ENCODE data around the gene GRWD1.
A peak's percentile ranks its signal among the peaks of the same experiment; 100 is the strongest.
"Not testable (repeated sequence)": the region's sequence is repeated elsewhere in the genome, so short reads cannot be mapped to it uniquely, and the experiment has no call there.

GRWD1 gene

DNA sequence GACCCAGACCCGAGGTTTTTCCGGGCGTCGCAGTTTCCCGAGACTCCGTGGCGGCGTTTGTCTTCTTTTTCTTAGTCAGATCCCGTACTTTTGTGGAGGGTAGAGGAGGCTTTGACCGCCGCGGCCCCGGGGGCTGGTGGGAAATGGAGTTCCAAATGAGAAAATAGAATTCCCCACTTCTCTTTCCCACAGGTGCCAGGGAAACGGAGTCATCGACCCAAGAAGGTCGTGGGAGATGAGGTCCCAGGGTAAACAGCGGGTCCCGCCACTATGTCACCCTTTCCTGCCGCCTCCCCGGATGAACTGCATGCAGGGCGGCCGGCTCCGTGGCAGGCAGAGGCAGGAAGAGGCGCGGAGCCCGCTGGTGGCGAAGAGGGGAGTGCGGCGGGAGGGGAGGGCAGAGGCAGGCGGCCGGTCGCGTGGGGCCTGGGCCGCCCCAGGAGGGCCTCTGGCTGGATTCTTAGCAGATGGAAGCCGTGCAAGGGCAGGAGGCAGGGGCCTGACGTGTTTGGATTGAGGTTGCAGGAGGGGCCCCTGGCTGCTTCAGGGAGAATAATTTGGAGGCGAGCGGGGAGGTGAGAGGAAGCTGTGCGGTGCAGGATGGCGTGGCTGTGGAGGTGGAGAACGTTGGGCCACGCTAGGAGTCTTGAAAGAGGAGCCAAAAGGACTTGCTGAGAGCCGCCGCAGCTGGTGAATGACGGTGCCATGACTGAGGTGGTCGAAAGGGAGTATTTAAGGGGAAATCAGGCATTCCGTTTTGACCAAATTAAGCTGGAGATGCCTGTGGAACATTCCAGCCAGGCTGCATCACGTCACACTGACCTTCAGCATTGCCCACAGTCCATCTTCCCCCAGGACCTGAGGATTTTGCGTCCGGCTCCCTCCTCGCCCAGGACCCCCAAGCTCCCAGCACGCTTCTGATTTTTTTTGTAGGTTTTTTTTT lies 35.0 kb downstream of the GRWD1 start:
- DNase-seq: peak; percentile 54

DNA sequence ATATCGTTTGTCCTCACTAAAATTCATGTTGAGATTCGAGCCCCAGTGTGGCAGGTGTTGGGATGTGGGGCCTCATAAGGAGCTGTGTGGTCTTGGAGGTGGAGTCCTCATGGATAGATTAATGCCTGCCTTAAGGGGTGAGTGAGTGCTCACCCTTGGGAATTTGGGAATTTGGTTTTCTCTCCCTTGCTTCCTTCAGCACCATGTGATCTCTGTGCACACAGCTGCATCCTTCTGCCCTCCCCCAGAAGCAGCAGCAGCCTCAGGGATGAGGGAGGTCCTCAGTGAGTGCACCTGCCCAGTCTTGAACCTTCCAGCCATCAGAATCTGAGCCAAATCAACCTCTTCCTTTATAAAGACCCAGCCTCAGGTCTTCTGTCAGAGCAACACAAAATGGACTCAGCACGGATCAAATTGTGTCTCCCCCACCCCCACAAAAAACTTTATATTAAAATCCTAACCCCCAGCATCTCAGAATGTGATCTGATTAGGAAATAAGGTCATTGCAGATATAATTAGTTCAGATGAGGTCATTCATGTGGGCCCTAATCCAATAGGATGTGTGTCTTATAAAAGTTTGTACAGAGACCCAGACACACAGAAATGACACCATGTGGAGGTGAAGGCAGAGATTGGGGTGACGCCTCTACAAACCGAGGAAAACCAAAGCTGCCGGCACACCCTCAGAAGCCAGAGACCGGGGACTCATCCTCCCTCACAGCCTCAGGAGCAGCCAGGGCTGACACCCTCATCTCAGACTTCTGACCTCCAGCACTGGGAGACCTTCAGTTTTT lies 36.3 kb downstream of the GRWD1 start:
- DNase-seq: no peak

DNA sequence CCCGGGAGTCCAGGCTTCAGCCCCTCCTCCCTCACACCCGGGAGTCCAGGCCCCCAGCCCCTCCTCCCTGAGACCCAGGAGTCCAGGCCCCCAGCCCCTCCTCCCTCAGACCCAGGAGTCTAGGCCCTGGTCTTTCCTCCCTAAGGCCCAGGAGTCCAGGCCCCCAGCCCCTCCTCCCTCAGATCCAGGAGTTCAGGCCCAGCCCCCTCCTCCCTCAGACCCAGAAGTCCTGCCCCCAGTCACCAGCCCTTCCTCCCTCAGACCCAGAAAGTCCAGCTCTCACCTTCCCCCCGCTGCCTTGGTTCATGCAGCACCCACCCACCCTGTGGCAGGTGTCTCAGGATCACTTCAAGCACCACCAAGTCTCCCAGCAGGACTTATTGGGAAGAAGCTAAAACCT lies 37.5 kb downstream of the GRWD1 start:
- DNase-seq: no peak

DNA sequence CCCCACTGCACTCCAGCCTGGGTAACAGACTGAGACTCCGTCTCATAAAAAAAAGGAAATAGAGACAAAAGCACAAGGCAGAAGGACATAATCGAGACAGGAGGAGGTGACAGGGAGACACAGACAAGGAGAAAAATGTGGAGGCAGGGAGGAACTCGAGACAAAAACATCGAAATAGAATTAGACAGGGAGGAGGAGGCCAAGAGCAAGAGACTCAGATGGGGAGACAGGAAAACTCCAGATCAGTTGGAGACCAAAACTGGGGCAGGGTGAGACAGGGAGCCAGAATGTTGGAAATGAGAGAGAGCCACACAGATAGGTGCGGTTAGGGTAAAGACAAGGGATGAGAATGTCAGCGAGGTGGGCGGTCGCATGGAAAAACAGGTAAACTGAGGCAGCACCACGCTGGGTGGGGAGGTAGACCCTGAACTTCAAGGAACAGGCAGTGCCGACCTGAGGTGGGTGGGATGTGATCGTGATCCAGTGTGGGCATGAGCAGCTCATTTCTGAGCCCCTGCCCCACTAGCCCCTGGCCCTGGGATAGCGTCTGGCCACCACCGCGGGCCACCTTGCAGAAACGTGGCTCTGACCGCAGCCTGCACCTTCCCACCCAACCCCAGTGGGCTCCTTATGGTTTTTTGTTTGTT lies 38.6 kb downstream of the GRWD1 start:
- no peak for DNase-seq

DNA sequence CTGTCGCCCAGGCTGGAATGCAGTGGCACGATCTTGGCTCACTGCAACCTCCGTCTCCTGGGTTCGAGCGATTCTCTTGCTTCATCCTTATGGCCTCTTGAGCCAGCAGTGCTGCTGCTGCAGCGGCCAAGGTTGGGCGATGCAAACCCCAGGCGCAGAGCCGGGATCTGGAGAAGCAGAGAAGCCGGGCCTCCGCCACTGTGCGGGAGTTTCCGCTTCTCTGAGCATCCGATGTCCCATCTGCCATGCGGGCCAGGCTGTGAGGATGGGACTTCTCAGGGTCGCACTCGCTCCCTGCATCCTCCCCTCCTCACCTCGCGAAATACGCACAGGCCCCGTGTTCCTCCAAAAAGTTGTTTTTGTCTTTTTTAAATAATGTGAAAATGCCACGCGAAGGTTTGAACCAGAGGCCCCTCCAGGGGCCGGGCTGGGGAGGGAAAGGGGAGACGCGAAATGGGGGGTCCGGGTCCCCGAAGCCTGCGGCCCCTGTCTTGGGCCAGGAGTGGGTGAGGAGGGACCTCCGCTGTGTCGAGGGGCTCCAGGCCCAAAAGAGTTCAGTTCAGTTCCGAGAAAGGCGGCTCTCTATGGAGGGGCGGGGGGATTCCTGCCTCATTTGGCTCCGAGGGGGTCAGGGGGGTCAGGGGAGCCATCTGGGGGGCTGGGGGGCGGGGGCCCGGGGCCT lies 39.3 kb downstream of the GRWD1 start:
- DNase-seq: no peak

DNA sequence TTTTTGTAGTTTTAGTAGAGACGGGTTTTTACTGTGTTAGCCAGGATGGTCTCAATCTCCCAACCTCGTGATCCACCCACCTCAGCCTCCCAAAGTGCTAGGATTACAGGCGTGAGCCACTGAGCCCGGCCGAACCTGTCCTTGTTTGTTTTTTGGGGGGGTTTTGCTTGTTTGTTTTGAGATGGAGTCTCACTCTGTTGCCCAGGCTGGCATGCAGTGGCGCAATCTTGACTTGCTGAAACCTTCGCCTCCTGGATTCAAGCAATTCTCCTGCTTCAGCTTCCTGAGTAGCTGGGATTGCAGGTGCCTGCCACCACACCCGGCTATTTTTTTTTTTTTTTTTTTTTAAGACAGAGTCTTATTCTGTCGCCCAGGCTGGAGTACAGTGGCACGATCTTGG lies 40.9 kb downstream of the GRWD1 start:
- not testable (repeated sequence) for DNase-seq

DNA sequence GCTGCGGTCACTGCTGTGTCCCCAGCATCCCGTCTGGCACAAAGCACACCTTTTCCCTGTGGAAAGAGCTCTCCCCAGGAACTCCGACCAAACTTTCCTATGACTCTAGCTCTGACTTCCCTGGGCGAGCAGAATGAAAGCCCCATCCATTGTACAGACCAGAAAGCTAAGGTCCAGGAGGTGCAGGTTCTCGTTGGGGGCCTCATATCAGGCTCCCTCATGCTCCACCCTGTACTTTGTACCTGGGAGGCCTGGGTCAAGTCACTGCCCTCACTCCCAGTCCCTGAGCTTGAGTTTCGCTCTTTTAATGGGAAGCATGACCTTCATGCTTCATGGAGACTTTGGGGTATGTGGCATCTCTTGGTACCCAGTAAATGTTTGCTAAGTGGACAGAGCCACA lies 41.8 kb downstream of the GRWD1 start:
- no peak for DNase-seq

DNA sequence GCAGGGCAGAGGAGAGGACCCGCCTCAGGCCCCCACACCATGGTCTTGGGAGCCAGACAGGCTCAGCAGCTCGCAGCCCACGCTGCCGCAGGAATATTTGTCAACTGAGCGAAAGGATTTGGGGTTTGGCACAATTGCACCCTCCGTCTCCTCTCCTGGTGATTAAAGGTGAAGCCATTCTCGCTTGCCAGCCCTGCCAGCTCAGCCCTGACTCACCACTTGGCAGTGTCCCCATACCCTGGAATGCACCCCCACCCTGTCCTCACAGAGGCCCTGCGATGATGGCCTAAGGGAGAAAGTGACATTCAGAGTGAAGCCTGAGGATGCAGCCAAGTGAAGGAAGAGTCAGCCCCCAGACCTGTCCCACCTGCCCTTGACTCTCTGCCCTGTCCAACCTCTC lies 42.2 kb downstream of the GRWD1 start:
- no peak for DNase-seq

DNA sequence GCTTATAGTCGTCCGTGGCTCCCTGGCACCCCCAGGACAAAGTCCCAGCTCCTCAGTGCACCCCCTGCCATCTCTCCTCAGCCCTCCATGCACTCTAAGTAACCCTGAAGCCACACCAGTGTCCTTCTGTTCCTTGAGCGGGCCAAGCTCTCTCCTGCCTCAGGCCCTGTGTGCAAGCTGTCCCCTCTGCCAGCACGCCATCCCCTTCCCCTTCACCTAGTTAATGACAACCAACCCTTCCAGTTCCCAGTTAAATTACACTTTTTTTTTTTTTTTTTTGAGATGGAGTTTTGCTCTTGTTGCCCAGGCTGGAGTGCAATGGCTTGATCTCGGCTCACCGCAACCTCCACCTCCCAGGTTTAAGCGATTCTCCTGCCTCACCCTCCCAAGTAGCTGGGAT lies 42.7 kb downstream of the GRWD1 start:
- DNase-seq: not testable (repeated sequence)

DNA sequence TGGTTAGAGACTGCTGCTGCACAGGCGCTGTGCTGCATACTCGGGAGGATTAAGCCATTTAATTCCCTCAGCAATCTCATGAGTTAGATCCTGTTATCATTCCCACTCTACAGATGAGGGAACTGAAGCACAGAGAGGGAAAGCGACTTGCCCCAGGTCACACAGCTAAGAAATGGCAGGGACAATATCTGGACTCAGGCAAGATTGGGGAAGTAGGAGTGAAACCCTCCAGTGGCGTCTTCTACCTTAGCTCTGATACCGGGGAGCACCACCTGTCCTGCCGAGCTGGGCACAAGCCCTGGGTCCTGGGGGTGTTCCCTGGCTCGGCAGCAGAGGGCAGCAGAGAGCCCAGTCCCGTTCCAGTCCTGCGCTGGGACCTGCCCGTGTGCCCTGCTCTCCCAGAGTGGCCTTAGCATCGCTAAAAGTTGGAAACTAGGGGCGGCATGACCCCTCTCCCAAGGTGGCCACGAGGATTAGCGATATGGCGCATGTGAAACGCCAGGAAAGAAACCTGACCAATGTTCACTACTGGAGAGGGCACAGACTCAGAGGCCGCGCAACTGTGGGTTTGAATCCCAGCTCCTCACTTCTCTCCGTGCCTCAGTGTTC lies 43.9 kb downstream of the GRWD1 start:
- peak; percentile 83 for DNase-seq

DNA sequence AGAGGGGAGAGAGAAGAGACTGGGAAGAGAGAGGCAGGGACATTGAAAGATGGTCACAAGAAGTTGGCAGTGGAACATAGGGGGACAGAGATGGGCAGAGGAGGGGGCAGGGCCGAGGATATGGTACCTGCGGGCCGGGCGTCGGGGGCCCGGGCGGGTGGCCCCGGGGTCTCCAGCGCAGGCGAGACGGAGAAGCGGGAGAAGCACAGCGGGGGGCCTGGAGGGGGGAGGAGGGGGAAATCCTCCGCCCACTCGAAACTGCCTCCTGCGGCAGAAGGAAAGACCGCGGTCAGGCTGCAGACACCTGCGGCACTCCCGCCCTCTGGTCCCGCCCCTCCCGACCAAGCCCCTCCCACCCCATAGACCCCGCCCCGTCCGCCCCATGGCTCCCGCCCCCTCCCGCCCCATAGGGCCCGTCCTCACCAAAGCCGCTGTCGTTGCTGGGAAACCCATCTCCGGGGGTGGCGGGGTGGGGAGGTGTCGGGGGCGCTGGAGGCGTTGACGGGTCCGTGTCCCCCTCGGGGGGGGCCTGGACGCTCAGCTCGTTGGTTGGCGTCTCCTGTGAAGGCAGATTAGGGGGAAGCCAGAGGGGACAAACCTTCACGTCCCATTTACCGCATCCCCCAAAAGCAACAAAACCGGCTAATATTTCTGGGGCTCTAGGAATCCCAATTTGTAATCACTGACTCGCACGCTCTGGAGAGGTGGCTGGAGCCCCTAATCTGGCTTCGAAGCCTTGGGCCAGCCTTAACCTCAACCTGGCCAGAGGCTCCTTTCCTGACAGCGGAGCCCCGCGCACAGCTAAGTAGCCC lies 45.4 kb downstream of the GRWD1 start:
- DNase-seq: peak; percentile 51

DNA sequence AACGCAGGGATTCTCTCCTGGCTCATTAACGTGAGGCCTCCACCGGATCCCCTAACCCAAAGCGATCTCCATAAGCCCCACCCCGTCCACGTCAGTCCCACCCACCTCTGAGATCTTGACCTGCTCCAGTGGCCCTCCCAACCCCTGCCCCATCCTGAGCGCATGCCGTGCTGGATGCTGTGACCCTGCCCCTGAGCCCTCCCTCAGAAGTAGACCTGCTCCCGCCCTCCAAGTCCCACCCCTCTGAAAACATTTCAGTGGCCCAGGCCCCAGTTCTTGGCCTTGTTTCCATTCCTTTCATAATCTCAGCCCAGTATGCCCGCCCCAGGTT lies 46.0 kb downstream of the GRWD1 start:
- no peak for DNase-seq

DNA sequence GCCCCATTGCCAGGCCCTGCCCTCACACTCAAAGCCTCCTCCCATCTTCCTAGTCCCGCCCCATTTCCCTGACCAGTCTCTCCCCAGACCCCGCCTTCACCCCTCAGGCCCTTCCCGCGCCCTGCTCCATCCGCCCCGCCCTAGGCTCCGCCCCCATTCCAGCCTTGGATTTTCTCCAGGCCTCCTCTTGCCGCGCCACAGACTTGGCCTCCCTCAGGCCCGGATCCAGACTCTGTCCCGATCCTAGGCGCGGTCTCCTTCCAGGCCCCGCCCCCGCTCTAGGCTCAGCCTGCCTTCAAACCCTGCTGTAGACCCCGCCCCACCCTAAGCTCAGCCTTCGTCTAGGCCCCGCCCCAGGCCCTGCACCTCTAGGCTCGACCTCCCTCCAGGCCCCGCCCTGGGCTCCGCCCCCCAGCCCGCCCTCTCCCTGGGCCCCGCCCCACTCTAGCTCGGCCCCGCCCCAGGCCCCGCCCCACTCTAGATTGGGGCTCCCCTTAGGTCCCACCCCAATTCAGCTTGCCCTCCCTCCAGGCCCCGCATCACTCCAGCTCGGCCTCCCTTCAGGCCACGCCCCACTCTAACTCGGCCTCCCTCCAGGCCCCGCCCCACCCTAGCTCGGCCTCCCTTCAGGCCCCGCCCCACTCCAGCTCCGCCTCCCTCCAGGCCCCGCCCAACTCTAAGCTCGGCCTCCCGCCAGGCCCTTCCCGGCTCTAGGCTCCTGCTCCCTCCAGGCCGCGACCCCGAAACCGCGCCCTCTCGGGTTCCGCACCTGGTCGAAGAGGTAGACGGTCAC lies 47.3 kb downstream of the GRWD1 start:
- DNase-seq: peak; percentile 79

DNA sequence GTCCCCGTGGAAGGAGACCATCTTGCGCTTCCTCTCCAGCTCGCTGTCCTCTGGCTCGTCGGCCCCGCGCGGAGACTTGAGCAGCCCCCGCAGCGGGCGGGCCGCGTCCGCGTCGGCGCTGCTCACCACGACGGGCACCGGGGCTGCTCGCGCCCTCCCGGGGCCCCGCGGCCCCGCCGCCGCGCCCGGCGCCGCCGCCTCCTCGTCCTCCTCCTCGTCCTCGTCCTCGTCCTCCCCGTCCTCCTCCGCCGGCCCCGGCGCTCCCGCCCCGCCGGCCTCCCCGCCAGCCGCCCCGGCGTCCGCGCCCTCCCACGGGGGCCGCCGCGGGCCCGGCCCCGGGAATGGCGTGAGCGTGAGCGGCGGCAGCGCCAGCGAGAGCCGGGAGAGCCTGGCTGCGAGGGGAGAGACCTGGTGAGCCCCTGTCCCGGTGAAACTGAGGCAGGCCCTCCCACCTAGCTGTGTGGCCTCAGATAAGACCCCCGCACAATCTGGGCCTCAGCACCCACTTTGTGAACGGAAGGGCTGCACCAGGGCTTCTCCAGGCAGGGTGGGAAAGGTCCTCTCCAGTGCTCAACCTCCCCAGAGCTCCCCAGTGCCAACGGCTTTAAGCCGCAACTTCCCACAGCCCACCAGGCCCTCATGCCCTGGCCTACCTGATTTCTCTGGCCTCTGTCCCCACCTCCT lies 48.1 kb downstream of the GRWD1 start:
- no peak for DNase-seq

DNA sequence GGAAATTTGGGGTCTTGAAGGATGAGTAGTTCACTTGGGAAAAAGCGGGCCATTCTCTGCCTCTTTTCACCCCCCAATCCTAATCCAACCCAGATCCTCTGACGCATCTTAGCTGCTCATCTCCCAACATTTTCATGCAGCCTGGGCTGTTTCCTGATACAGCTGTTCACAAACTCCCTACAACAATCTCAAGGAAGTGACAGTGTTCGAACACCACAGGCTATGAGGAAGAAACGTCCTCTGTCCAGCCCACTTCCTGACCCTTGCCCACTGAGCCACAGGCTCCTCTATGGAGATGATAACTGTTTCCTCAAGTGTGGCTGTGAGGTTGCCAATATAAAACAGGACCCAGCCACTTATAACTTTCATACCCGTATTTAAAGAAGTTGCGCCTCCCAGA lies 49.6 kb downstream of the GRWD1 start:
- DNase-seq: no peak

DNA sequence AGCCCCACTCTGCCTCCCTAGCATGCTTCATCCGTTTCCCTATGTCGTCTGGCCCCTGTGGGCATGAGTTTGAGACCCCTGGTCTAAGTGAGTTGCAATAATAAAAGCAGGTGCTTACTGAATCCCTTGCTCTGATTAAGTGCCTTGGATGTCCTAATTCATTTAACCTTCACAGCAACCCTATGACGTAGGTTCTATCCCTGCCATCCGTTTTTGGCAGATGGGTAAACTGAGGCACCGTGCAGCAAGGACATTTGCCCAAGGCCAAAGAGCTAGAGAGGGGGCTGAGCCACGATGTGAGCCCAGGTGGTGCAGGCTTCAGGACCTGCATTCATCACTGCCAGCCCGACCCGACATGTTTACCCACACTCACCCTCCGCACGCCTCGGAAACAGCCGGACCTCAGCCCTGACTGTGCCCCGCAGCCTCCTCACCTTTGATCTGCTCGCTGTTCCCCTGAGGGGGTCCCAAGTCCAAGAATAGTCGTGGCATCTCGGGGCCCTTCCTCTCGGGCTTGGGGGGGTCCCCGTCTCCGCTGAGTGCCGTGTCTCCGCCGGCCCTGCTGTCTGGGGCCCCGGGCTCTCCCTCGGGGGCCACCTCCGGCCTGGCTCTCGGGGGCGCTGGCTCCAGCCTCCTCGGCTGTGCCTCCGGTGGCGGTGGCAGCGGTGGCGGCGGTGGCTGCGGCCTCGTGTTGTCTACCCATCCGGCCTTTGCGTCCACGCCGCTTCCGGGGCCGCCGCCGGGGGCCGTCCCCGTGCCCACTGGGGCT lies 51.4 kb downstream of the GRWD1 start:
- no peak for DNase-seq

DNA sequence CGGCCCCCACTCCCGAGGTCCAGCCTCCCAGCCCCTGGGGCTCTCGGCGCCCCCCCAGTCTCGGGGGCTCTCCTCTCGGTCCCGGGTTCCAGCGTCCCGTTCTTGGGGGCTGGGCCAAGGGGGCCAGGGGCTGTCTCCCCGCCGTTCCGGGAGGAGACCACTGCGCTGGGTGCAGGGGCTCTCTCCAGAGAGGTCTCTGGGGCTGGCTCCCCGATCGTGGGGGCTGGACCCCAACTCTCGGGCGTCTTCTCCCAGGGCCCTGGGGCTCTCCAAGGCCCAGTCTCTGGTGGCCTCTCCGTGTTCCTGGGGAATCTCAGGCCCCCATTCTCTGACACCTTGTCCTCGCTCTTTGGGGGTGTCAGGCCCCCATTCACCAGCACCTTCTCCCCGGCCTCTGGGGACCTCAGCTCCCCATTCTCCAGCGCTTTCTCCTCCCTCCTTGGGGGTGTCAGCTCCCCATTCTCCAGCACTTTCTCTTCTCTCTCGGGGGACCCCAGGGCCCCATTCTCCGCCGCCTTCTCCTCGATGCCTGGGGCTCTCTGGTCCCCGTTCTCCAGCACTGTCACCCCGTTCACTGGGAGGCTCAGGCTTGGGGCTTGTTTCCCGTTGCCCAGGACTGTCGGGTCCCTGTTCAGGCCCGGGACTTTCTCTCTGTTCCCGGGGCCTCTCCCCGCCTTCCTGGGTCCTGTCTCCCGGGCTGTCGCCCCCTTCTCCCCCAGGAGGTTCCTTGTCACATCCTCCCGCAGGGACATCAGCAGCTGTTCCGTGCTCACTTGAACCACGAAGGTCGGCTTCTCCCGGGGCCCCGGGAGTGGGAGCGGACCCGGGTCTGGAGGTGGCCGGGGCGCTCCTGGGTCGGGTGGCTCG lies 52.2 kb downstream of the GRWD1 start:
- DNase-seq: no peak

DNA sequence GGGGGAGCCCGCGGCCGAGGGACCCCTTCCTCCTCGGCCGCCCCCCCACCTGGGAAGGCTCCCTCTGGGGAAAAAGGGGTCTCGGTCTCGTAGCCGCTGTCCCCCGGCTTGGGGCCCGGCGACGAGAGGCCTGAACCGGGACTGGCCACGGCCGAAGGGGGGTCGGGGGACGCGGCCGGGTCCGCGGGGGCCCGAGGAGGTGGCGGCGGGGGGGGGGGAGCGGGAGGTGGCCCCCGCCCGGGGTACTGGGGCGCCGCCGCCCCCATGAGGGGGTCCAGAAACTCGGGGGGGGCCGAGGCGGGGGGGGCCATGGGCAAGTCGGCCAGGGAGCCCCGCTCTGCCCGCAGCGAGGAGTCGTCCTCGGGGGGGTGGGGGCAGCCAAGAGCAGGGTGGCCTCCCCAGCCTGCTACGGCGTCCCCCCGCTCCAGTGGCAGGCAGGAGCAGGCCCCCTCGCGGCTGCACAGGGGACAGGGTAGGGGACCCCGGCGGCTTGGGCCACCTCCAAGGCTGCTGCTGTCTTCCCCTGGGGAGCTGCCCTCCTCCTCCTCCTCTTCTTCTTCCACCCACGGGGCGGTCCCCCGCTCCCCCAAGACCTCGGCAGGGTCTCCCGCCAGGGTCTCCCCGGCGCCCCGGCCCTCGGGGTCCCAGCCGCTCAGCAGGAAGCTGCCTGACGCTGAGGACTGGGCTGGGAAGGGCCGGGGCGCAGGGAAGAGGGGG lies 53.0 kb downstream of the GRWD1 start:
- DNase-seq: no peak

Measured in stimulated activated CD4-positive, alpha-beta T cell treated with anti-CD3 and anti-CD28 coated beads, Interleukin-12 subunit alpha, Interleukin-12 subunit beta, amount 100 ng/mL, for 4 hours (primary cell).